ENCODE results near the gene SFN. TPM values are rescaled to one million over a fixed set of nuclear protein-coding genes. Genes with fewer than 3 reads are reported as not detected.

The SFN gene
- total RNA-seq: under 0.01 and 0.29 TPM in 2 replicates

GRCh38 chr1:26862781-26863684 is at the start of gene SFN:
Gene SFN (plus strand): TSS chr1:26863149. CDS start chr1:26863213, 64 bp downstream.
- no peak for DNase-seq (ENCODE audit: insufficient read length, low spot score, missing footprints)
- H3K27me3 ChIP-seq (ENCODE audit: insufficient read depth, low read length): no peaks in the 10 kb centered on the region
- H3K9me3 ChIP-seq (ENCODE audit: low read depth, low read length): no peaks in the 10 kb centered on the region
- H2AFZ ChIP-seq (ENCODE audit: low read length): peak within 1 kb of the TSS; percentile 97
- peak within 1 kb of the TSS; percentile 73 for H3K27ac ChIP-seq (ENCODE audit: low read depth, low read length)
- H3K36me3 ChIP-seq (ENCODE audit: insufficient read depth, low read length): no peaks in the 10 kb centered on the region
- H3K4me2 ChIP-seq (ENCODE audit: insufficient read depth, low read length): peak within 1 kb of the TSS; percentile 97
- H3K79me2 ChIP-seq (ENCODE audit: insufficient read depth, low read length): no peaks in the 10 kb centered on the region
- peak; percentile 27 for TF ChIP-seq CTCF (IDR thresholded peaks at IDR 0.05; ENCODE audit: extremely low read depth, low read depth, low read length)
- H3K4me1 ChIP-seq (ENCODE audit: insufficient read depth, low read length): peaks cover 23% of the 10 kb centered on the region
- H4K20me1 ChIP-seq (ENCODE audit: insufficient read depth, low read length): no peaks in the 10 kb centered on the region
- H3K4me3 ChIP-seq (ENCODE audit: insufficient read depth, low read length): peak within 1 kb of the TSS; percentile 86

- Histone ChIP-seq H3K27me3 (ENCODE audit: insufficient read depth, low read length) (no peaks in the 10 kb centered on the region), H3K79me2 (ENCODE audit: insufficient read depth, low read length) (no peaks in the 10 kb centered on the region), H4K20me1 (ENCODE audit: insufficient read depth, low read length) (no peaks in the 10 kb centered on the region), H3K4me1 (ENCODE audit: insufficient read depth, low read length) (no peaks in the 10 kb centered on the region), H3K9me3 (ENCODE audit: low read depth, low read length) (no peaks in the 10 kb centered on the region), H3K4me3 (ENCODE audit: insufficient read depth, low read length) (no peak overlapping the region), H3K36me3 (ENCODE audit: insufficient read depth, low read length) (no peaks in the 10 kb centered on the region), H3K4me2 (ENCODE audit: insufficient read depth, low read length) (no peak overlapping the region), H2AFZ (ENCODE audit: low read length) (no peak overlapping the region), H3K27ac (ENCODE audit: low read depth, low read length) (no peak overlapping the region)
- DNase-seq (ENCODE audit: insufficient read length, low spot score, missing footprints): no peak
- no peak for TF ChIP-seq CTCF (IDR thresholded peaks at IDR 0.05; ENCODE audit: extremely low read depth, low read depth, low read length)
Observed at GRCh38 chr1:26814377-26814776, 48.6 kb upstream of the SFN start.

- H4K20me1 ChIP-seq (ENCODE audit: insufficient read depth, low read length): no peaks in the 10 kb centered on the region
- H3K4me1 ChIP-seq (ENCODE audit: insufficient read depth, low read length): no peaks in the 10 kb centered on the region
- H3K4me2 ChIP-seq (ENCODE audit: insufficient read depth, low read length): no peak overlapping the region
- no peaks in the 10 kb centered on the region for H3K9me3 ChIP-seq (ENCODE audit: low read depth, low read length)
- no peak for DNase-seq (ENCODE audit: insufficient read length, low spot score, missing footprints)
- no peak overlapping the region for H3K27ac ChIP-seq (ENCODE audit: low read depth, low read length)
- H3K36me3 ChIP-seq (ENCODE audit: insufficient read depth, low read length): no peaks in the 10 kb centered on the region
- no peaks in the 10 kb centered on the region for H3K27me3 ChIP-seq (ENCODE audit: insufficient read depth, low read length)
- no peak for TF ChIP-seq CTCF (IDR thresholded peaks at IDR 0.05; ENCODE audit: extremely low read depth, low read depth, low read length)
- no peak overlapping the region for H3K4me3 ChIP-seq (ENCODE audit: insufficient read depth, low read length)
- no peaks in the 10 kb centered on the region for H3K79me2 ChIP-seq (ENCODE audit: insufficient read depth, low read length)
- H2AFZ ChIP-seq (ENCODE audit: low read length): no peak overlapping the region
Observed at GRCh38 chr1:26814893-26815292, 48.1 kb upstream of the SFN start.

GRCh38 chr1:26820784-26821269 is 42.1 kb upstream of the SFN start:
- H3K36me3 ChIP-seq (ENCODE audit: insufficient read depth, low read length): no peaks in the 10 kb centered on the region
- DNase-seq (ENCODE audit: insufficient read length, low spot score, missing footprints): no peak
- H3K9me3 ChIP-seq (ENCODE audit: low read depth, low read length): no peaks in the 10 kb centered on the region
- no peaks in the 10 kb centered on the region for H3K79me2 ChIP-seq (ENCODE audit: insufficient read depth, low read length)
- H3K27me3 ChIP-seq (ENCODE audit: insufficient read depth, low read length): no peaks in the 10 kb centered on the region
- H3K4me2 ChIP-seq (ENCODE audit: insufficient read depth, low read length): no peak overlapping the region
- H3K4me1 ChIP-seq (ENCODE audit: insufficient read depth, low read length): peaks cover 10% of the 10 kb centered on the region
- H4K20me1 ChIP-seq (ENCODE audit: insufficient read depth, low read length): no peaks in the 10 kb centered on the region
- peak; percentile 8 for TF ChIP-seq CTCF (IDR thresholded peaks at IDR 0.05; ENCODE audit: extremely low read depth, low read depth, low read length)
- H3K4me3 ChIP-seq (ENCODE audit: insufficient read depth, low read length): no peak overlapping the region
- no peak overlapping the region for H2AFZ ChIP-seq (ENCODE audit: low read length)
- no peak overlapping the region for H3K27ac ChIP-seq (ENCODE audit: low read depth, low read length)

Measured in osteoblast (primary cell).